H1 (cell line): ENCODE data around the gene TSFM. TPM values are rescaled to one million over a fixed set of nuclear protein-coding genes. Genes with fewer than 3 reads are reported as not detected.

Experiments
- ATF2 ChIP-seq: IDR thresholded peaks from 2 replicates; pipeline ENCODE4 v1.6.1; 2012; ENCODE audit warnings: low read length, inconsistent platforms
- CHD2 ChIP-seq: IDR thresholded peaks from 2 replicates; pipeline ENCODE4 v1.6.1; 2012; ENCODE audit warnings: low read length, improper control_type of control experiment
- HDAC6 ChIP-seq: IDR thresholded peaks from one replicate; pipeline ENCODE4 v1.7.1; 2012; ENCODE audit warnings: low read depth, mild to moderate bottlenecking, inconsistent platforms, low read length, moderate library complexity
- NANOG ChIP-seq: IDR thresholded peaks from 2 replicates; pipeline ENCODE4 v1.6.1; 2011; ENCODE audit warnings: low read length, low read depth, mild to moderate bottlenecking, inconsistent platforms; ENCODE audit not compliant: insufficient read depth, poor library complexity, severe bottlenecking
- POU5F1 ChIP-seq: IDR thresholded peaks from 2 replicates; pipeline ENCODE4 v1.6.1; 2011; ENCODE audit warnings: low read depth, mild to moderate bottlenecking, low read length, moderate library complexity
- RXRA ChIP-seq: IDR thresholded peaks from 2 replicates; pipeline ENCODE4 v1.6.1; 2011; ENCODE audit warnings: low read depth, mild to moderate bottlenecking, low read length, moderate library complexity; ENCODE audit not compliant: insufficient read depth
- polyA plus RNA-seq, 7 experiments: library from polyadenylated mRNA; depleted of rRNA in 3 of 7; stranded (reverse) in 5 of 7; unstranded in 2 of 7; fragments of >200 nt in 5 of 7; fragments of 200-250 nt in 2 of 7; gene quantifications; 1 replicate in 5 of 7; 2 replicates in 1 of 7; 4 replicates in 1 of 7; pipeline versions ENCODE4 v1.2.1 to v1.2.3, GENCODE V29; 2011 to 2013; ENCODE audit warnings: missing spikeins in 2 of 7, mixed read lengths in 2 of 7
- total RNA-seq: library from RNA; stranded (reverse); fragmentation: NEBNext Ultra II Directional; extraction: Animal tissue kit (Norgen Biotek cat#: 25700); gene quantifications from 2 replicates; pipeline ENCODE4 v1.2.1, GENCODE V29; 2021

Gene TSFM
- total and polyA plus RNA-seq, 2 of the 8 experiments (the other 6 are each of a cell fraction or from before 2014, with no cell fraction given): 17.4 to 49.8 TPM

DNA sequence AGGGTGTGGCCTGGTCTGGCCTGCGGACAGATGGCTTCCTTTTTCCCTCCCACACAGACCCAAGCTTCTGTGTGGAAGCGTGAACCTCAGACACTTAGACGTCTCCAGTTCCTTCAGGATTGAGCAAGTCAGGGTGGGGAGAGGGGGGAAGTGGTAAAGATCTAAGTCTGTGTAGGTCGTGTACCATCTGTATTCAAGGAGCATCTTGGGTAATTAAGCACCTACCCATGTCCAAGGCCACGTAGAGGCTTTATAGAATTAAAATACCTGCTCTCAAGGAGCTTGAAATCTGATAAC, 34.2 kb downstream of the TSFM start (continued):
- TF ChIP-seq NANOG: no peak
- no peak for TF ChIP-seq CHD2
- no peak for TF ChIP-seq ATF2
- TF ChIP-seq HDAC6: no peak
- TF ChIP-seq POU5F1: no peak
- no peak for TF ChIP-seq RXRA
